Stomach (tissue), 9 donors: ENCODE results near the gene SH3RF3. TPM values are rescaled to one million over a fixed set of nuclear protein-coding genes. Genes with fewer than 3 reads are reported as not detected.

Experiments
- DNase-seq, 2 donors: peaks; one replicate each; pipeline versions ENCODE4 v3.0.0 to v3.0.0-alpha.2; 2013 to 2019
- H3K27ac ChIP-seq, 5 donors: fragments of 200-600 bp in 4 of 5; sonication (generic) in 4 of 5; one replicate each; pipeline ENCODE4 v1.5.1; 2013 to 2019; ENCODE audit warnings: mild to moderate bottlenecking in 1 of 5, moderate library complexity in 1 of 5
- H3K27me3 ChIP-seq, 3 donors: fragments of 200-600 bp; sonication (generic); one replicate each; pipeline ENCODE4 v1.5.1; 2017 to 2019; ENCODE audit warnings: mixed run types in 1 of 3
- H3K36me3 ChIP-seq, 4 donors: fragments of 200-600 bp; sonication (generic); 1 replicate in 3 of 4; 2 replicates in 1 of 4; pipeline ENCODE4 v1.5.1; 2016 to 2019
- H3K4me1 ChIP-seq, 4 donors: fragments of 200-600 bp; sonication (generic); one replicate each; pipeline ENCODE4 v1.5.1; 2016 to 2019
- H3K4me3 ChIP-seq, 4 donors: fragments of 200-600 bp; sonication (generic) in 3 of 4; one replicate each; pipeline ENCODE4 v1.5.1; 2016 to 2019; ENCODE audit warnings: mild to moderate bottlenecking in 1 of 4
- H3K9me3 ChIP-seq, 4 donors: fragments of 200-600 bp; sonication (generic); one replicate each; pipeline ENCODE4 v1.5.1; 2016 to 2019
- EP300 ChIP-seq: sonication (generic); formaldehyde crosslinking; IDR thresholded peaks from one replicate; pipeline ENCODE4 v1.6.1; 2017; ENCODE audit warnings: antibody characterized with exemption
- POLR2A ChIP-seq, 4 donors: fragments of 450-650 bp; IDR thresholded peaks; one replicate each; pipeline ENCODE4 v1.6.1; 2016; ENCODE audit warnings: antibody characterized with exemption in 4 of 4, control low read depth in 2 of 4, mild to moderate bottlenecking in 1 of 4, moderate library complexity in 1 of 4
- POLR2AphosphoS5 ChIP-seq, 3 donors: sonication (generic); formaldehyde crosslinking; IDR thresholded peaks; one replicate each; pipeline ENCODE4 v1.6.1; 2016; ENCODE audit warnings: antibody characterized with exemption in 3 of 3
- WGBS, 5 donors: extraction: QIAGEN DNeasy Blood & Tissue Kit in 3 of 5; methylation state at CpG; one replicate each; pipeline versions ENCODE4 v1.1.5 to v1.1.7; 2013 to 2018; 5-methylcytosine and 5-hydroxymethylcytosine counted together
- intact Hi-C: fragments of 100-400 bp; cut with DNase I; formaldehyde crosslinking; loops from one replicate; pipeline ENCODE4 v1.15.1; 2023; ENCODE audit warnings: low total_unique reads
- polyA plus RNA-seq, 3 donors: library from polyadenylated mRNA; stranded (reverse); fragments of 200-250 nt; gene quantifications; one replicate each; pipeline ENCODE4 v1.2.3, GENCODE V29; 2013
- total RNA-seq, 5 donors: library from RNA; depleted of rRNA; stranded (reverse); fragments of >200 nt; gene quantifications; one replicate each; pipeline versions ENCODE4 v1.1.0 to v1.2.3, GENCODE V29; 2014 to 2016
- TF ChIP-seq, protein P1 (sequence below), 7 experiments: fragments of 450-650 bp in 4 of 7; fragments of 200-600 bp in 3 of 7; sonication (generic) in 3 of 7; IDR thresholded peaks; one replicate each; pipeline ENCODE4 v1.5.1; 2016 to 2019; ENCODE audit warnings: antibody characterized with exemption in 7 of 7, control low read depth in 2 of 7, mild to moderate bottlenecking in 1 of 7
- donor health status: healthy with polysubstance abuse.
- donor health status: Bipolar disorder and iron deficiency.
- donor health status: healthy.

Gene SH3RF3
- total and polyA plus RNA-seq, 8 donors = 0.87 to 11.1 (median 4.4) TPM

DNA sequence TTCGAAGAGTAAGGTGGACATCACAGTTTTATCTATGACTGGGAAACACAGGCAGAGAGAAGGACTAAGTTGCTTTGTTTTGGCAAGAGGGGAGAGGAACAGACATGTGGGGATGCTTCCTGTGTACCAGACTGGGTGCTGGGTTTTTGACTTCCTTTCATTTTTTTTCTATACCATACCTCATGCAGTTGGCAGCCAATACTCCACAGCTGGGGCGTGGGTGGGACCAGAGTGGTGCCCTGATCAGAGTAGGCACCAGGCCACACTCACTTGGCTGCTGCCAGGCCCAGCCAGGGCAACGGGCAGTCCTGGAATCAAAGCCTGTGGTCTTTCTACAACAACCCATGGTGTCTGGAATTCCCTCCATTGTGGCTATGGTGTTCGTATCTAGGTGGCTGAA lies 45.2 kb downstream of the SH3RF3 start:
- WGBS, 5 donors = 65 to 77% (median 70%) methylated on average over 4 of the region's 4 CpGs

DNA sequence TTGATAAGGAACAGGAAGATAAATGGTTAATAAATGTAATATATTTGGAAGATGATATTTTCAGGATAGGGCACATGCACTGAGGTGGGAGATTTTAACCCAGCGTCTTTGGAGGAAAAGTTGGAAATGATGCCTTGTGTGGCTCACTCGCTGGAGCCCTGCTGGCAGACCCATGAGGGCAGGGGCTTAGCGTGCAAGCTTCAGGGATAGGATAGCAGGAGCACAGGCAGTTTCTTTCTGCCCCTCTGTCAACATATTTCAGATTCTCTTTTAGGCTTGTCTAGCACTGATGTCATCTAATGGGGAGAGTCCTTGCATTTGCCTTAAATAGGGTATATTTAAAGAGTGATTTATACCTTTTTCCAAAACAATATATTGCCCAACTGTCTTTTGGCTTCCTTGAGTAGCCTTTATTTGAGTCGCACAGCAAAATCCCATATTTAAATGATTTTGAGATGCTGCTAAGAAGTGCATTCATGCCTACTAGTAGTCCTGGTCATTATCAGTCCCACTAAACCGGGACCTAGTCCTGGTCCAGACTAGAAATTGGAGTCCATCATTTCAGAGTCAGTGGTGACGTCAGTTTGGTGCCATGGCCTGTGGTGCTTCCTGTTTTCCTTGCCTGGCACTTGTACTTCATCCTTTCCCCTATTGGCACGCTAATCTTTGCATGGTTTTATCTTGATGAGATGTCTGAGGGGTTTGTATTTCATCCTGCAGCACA lies 45.8 kb downstream of the SH3RF3 start:
- H3K4me1 ChIP-seq = peaks cover 27 to 76% (median 55%) of the 10 kb centered on the region in 4 donors
- DNase-seq = no peak
- 85 to 92% (median 89%) methylated on average over 7 of the region's 7 CpGs for WGBS, 5 donors
- no peaks in the 10 kb centered on the region for H3K36me3 ChIP-seq
- TF ChIP-seq POLR2A (IDR thresholded peaks at IDR 0.05) = no peak
- TF ChIP-seq, protein P1, sequence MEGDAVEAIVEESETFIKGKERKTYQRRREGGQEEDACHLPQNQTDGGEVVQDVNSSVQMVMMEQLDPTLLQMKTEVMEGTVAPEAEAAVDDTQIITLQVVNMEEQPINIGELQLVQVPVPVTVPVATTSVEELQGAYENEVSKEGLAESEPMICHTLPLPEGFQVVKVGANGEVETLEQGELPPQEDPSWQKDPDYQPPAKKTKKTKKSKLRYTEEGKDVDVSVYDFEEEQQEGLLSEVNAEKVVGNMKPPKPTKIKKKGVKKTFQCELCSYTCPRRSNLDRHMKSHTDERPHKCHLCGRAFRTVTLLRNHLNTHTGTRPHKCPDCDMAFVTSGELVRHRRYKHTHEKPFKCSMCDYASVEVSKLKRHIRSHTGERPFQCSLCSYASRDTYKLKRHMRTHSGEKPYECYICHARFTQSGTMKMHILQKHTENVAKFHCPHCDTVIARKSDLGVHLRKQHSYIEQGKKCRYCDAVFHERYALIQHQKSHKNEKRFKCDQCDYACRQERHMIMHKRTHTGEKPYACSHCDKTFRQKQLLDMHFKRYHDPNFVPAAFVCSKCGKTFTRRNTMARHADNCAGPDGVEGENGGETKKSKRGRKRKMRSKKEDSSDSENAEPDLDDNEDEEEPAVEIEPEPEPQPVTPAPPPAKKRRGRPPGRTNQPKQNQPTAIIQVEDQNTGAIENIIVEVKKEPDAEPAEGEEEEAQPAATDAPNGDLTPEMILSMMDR (IDR thresholded peaks at IDR 0.05) = no peak
- TF ChIP-seq POLR2AphosphoS5 (IDR thresholded peaks at IDR 0.05) = no peak
- TF ChIP-seq EP300 = no peak
- H3K27me3 ChIP-seq = no peaks in the 10 kb centered on the region
- H3K27ac ChIP-seq = peak overlapping the region in 4 of 5 donors; percentile 72 to 85 (median 82)
- intact Hi-C loops = no loop called here
- no peak overlapping the region for H3K4me3 ChIP-seq
- peaks cover 0 to 14% (median 0%) of the 10 kb centered on the region in 4 donors for H3K9me3 ChIP-seq

More for the DNA sequence above, 45.2 kb downstream of the SH3RF3 start:
- DNase-seq = no peak
- Histone ChIP-seq H3K4me1 (peaks cover 27 to 76% (median 55%) of the 10 kb centered on the region in 4 donors), H3K9me3 (peaks cover 0 to 9% (median 0%) of the 10 kb centered on the region in 4 donors), H3K4me3 (no peak overlapping the region), H3K36me3 (no peaks in the 10 kb centered on the region), H3K27me3 (no peaks in the 10 kb centered on the region), H3K27ac (peak overlapping the region; percentile 37 to 85 (median 80))
- intact Hi-C loops = no loop called here
- TF ChIP-seq POLR2A (IDR thresholded peaks at IDR 0.05) (no peak), EP300 (no peak), POLR2AphosphoS5 (IDR thresholded peaks at IDR 0.05) (no peak)
- TF ChIP-seq, protein P1 (IDR thresholded peaks at IDR 0.05) = no peak

DNA sequence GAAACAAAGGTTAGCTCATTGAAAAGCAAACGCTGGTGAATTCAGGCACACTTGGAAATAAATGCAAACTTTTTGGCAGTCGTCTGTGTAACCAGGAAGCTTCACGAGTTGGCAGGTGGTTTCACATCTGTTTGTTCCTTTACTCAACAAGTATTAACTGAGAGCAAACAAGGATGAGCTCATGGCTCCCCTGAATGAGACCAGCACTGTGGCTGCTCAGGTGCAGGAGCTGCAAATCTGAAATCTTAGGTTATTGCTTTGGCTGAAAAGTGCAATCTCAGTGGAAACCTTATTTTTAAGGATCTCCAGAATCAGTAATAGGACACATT lies 46.3 kb downstream of the SH3RF3 start:
- Histone ChIP-seq H3K27ac (peak overlapping the region in 2 of 5 donors; percentile 72 to 80), H3K4me3 (no peak overlapping the region), H3K9me3 (peaks cover 0 to 15% (median 0%) of the 10 kb centered on the region in 4 donors), H3K36me3 (no peaks in the 10 kb centered on the region), H3K27me3 (no peaks in the 10 kb centered on the region), H3K4me1 (peaks cover 27 to 76% (median 55%) of the 10 kb centered on the region in 4 donors)
- DNase-seq = no peak
- intact Hi-C loops = no loop called here
- WGBS, 5 donors = 22 to 60% (median 34%) methylated on average over 3 of the region's 3 CpGs
- TF ChIP-seq, protein P1 (IDR thresholded peaks at IDR 0.05) = no peak
- TF ChIP-seq POLR2A (IDR thresholded peaks at IDR 0.05) (no peak), EP300 (no peak), POLR2AphosphoS5 (IDR thresholded peaks at IDR 0.05) (no peak)

DNA sequence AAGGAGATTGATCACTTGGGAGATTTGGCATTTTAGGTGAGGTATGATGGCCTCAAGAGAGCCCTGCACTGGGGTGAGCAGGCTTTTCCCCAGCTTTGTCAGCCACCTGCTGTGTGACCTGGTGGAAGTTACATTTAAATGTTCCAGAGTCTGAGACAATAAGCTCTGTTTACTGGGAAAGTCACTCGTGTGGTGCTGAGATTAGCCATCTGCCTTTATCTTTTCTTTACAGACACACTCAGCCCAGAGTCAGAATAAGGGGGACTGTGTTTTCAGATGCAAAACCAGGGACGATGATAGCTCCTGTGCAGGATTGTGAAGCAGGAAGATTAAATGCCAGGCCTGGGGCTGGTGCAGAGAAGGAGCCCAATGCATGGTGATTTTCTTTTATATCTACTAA lies 47.9 kb downstream of the SH3RF3 start:
- Histone ChIP-seq H3K4me1 (peaks cover 14 to 62% (median 45%) of the 10 kb centered on the region in 4 donors), H3K4me3 (no peak overlapping the region), H3K27me3 (no peaks in the 10 kb centered on the region), H3K36me3 (no peaks in the 10 kb centered on the region), H3K9me3 (peaks cover 0 to 15% (median 0%) of the 10 kb centered on the region in 4 donors), H3K27ac (peak overlapping the region in 1 of 5 donors; percentile 31)
- intact Hi-C loops = no loop called here
- DNase-seq = no peak
- 19 to 35% (median 21%) methylated on average over 2 of the region's 2 CpGs for WGBS, 5 donors
- TF ChIP-seq POLR2A (IDR thresholded peaks at IDR 0.05) (no peak), EP300 (no peak), POLR2AphosphoS5 (IDR thresholded peaks at IDR 0.05) (no peak)
- TF ChIP-seq, protein P1 (IDR thresholded peaks at IDR 0.05) = no peak
